Posterior cingulate gyrus (tissue), 11 donors: ENCODE measurements around the gene SLC25A15.
"Not testable (repeated sequence)": the region's sequence is repeated elsewhere in the genome, so short reads cannot be mapped to it uniquely, and the experiment has no call there.

Experiments used
- DNase-seq, 10 donors: peaks; one replicate each; pipeline versions ENCODE4 v3.0.0 to v3.0.0-alpha.2; 2020 to 2021; ENCODE audit warnings: mixed read lengths in 3 of 10
- intact Hi-C: fragments of 100-400 bp; cut with DNase I; formaldehyde crosslinking; loops from one replicate; pipeline ENCODE4 v1.15.1; 2023

The SLC25A15 gene

GRCh38 chr13:40779796-40780285, 9.6 kb upstream of the SLC25A15 start:
- intact Hi-C loops, result loop anchor here (5.0 kb wide), 1 partner anchor 212 kb away; no protein-coding TSS in a partner anchor
- no peak for DNase-seq

- intact Hi-C loops, result no loop called here
Measured at GRCh38 chr13:40780822-40781401, 8.5 kb upstream of the SLC25A15 start.

GRCh38 chr13:40781717-40782116, 7.7 kb upstream of the SLC25A15 start:
- intact Hi-C loops, result no loop called here
- DNase-seq, result no peak

More at GRCh38 chr13:40780822-40781401, 8.5 kb upstream of the SLC25A15 start:
- no peak for DNase-seq

GRCh38 chr13:40782971-40783370, 6.4 kb upstream of the SLC25A15 start:
- DNase-seq, intact Hi-C loops: not testable (repeated sequence)

GRCh38 chr13:40784540-40784939, 4.9 kb upstream of the SLC25A15 start:
- intact Hi-C loops, result no loop called here
- DNase-seq, result no peak

GRCh38 chr13:40786568-40786996, 2.8 kb upstream of the SLC25A15 start:
- intact Hi-C loops, result no loop called here
- DNase-seq, result no peak

GRCh38 chr13:40787062-40787461, 2.3 kb upstream of the SLC25A15 start:
- intact Hi-C loops, result no loop called here
- DNase-seq, result no peak

- not testable (repeated sequence) for DNase-seq
Measured at GRCh38 chr13:40788540-40789274, 704 bp upstream of the SLC25A15 start.

GRCh38 chr13:40790154-40790616, 774 bp downstream of the SLC25A15 start:
- no peak for DNase-seq
- intact Hi-C loops, result no loop called here

More at GRCh38 chr13:40788540-40789274, 704 bp upstream of the SLC25A15 start:
- intact Hi-C loops, result not testable (repeated sequence)

GRCh38 chr13:40792284-40793051, 3.1 kb downstream of the SLC25A15 start:
- DNase-seq, result no peak
- intact Hi-C loops, result no loop called here

- DNase-seq, result no peak
- intact Hi-C loops, result no loop called here
Measured at GRCh38 chr13:40793339-40793738, 3.9 kb downstream of the SLC25A15 start.

- no peak for DNase-seq
- intact Hi-C loops, result no loop called here
Measured at GRCh38 chr13:40794414-40795368, 5.3 kb downstream of the SLC25A15 start.

GRCh38 chr13:40796649-40797048, 7.2 kb downstream of the SLC25A15 start:
- DNase-seq, result no peak
- intact Hi-C loops, result no loop called here

GRCh38 chr13:40798380-40798779, 9.0 kb downstream of the SLC25A15 start:
- intact Hi-C loops, result no loop called here
- no peak for DNase-seq

- DNase-seq, result no peak
- intact Hi-C loops, result no loop called here
Measured at GRCh38 chr13:40799508-40799907, 10.1 kb downstream of the SLC25A15 start.

GRCh38 chr13:40800559-40800958, 11.1 kb downstream of the SLC25A15 start:
- DNase-seq, result no peak
- intact Hi-C loops, result no loop called here

- DNase-seq, result no peak
- intact Hi-C loops, result no loop called here
Measured at GRCh38 chr13:40801255-40802217, 12.1 kb downstream of the SLC25A15 start.

GRCh38 chr13:40803316-40803715, 13.9 kb downstream of the SLC25A15 start:
- no peak for DNase-seq
- intact Hi-C loops, result no loop called here

GRCh38 chr13:40806241-40806640, 16.8 kb downstream of the SLC25A15 start:
- intact Hi-C loops, result no loop called here
- DNase-seq, result no peak
